Peyer's patch (tissue), 4 donors: ENCODE measurements around the gene USP32.
A peak's percentile ranks its signal among the peaks of the same experiment; 100 is the strongest.

Source experiments
- CTCF ChIP-seq, 6 experiments: fragments of 450-650 bp in 4 of 6; fragments of 200-600 bp in 2 of 6; sonication (generic) in 1 of 6; IDR thresholded peaks; one replicate each; pipeline ENCODE4 v1.5.1; 2017 to 2019; ENCODE audit warnings: antibody characterized with exemption in 6 of 6, mild to moderate bottlenecking in 3 of 6, moderate library complexity in 1 of 6
- POLR2A ChIP-seq, 2 donors: fragments of 450-650 bp; IDR thresholded peaks; one replicate each; pipeline ENCODE4 v1.5.1; 2017; ENCODE audit warnings: antibody characterized with exemption in 2 of 2, mild to moderate bottlenecking in 2 of 2, moderate library complexity in 2 of 2

GRCh38 chr17:60315650-60316049 lies 76.3 kb downstream of the USP32 start:
- TF ChIP-seq CTCF (IDR thresholded peaks at IDR 0.05) = peak in 2 of 6 experiments; percentile 26 to 33
- no peak for TF ChIP-seq POLR2A (IDR thresholded peaks at IDR 0.05)
